Stomach (tissue), 4 donors: ENCODE data around the gene TBCD.

Experiments used
- CTCF ChIP-seq, 7 experiments: fragments of 450-650 bp in 4 of 7; fragments of 200-600 bp in 3 of 7; sonication (generic) in 3 of 7; IDR thresholded peaks; one replicate each; pipeline ENCODE4 v1.5.1; 2016 to 2019; ENCODE audit warnings: antibody characterized with exemption in 7 of 7, control low read depth in 2 of 7, mild to moderate bottlenecking in 1 of 7
- POLR2A ChIP-seq, 4 donors: fragments of 450-650 bp; IDR thresholded peaks; one replicate each; pipeline ENCODE4 v1.6.1; 2016; ENCODE audit warnings: antibody characterized with exemption in 4 of 4, control low read depth in 2 of 4, mild to moderate bottlenecking in 1 of 4, moderate library complexity in 1 of 4
- POLR2AphosphoS5 ChIP-seq, 3 donors: sonication (generic); formaldehyde crosslinking; IDR thresholded peaks; one replicate each; pipeline ENCODE4 v1.6.1; 2016; ENCODE audit warnings: antibody characterized with exemption in 3 of 3

GRCh38 chr17:82888583-82889495 is 137.0 kb downstream of the TBCD start:
- TF ChIP-seq POLR2A (IDR thresholded peaks at IDR 0.05), result no peak
- no peak for TF ChIP-seq CTCF (IDR thresholded peaks at IDR 0.05)
- TF ChIP-seq POLR2AphosphoS5 (IDR thresholded peaks at IDR 0.05), result peak in 1 of 3 donors; percentile 43
